HUES6 (cell line): Measurements from ENCODE around the gene MNS1.

Source experiments
- H3K27ac ChIP-seq: 2 replicates; pipeline ENCODE4 v1.7.0; 2013; ENCODE audit warnings: low read depth, mild to moderate bottlenecking, low read length, inconsistent platforms
- H3K27me3 ChIP-seq: 2 replicates; pipeline ENCODE4 v1.6.1; 2013; ENCODE audit warnings: low read length; ENCODE audit not compliant: control insufficient read depth, insufficient read depth
- H3K36me3 ChIP-seq: 2 replicates; pipeline ENCODE4 v1.6.1; 2013; ENCODE audit warnings: low read length; ENCODE audit not compliant: control insufficient read depth, insufficient read depth
- H3K4me1 ChIP-seq: 2 replicates; pipeline ENCODE4 v1.6.1; 2013; ENCODE audit warnings: low read length; ENCODE audit not compliant: control insufficient read depth, insufficient read depth
- H3K4me3 ChIP-seq: 2 replicates; pipeline ENCODE4 v1.5.1; 2013; ENCODE audit warnings: low read depth, low read length
- H3K9ac ChIP-seq: one replicate; pipeline ENCODE4 v1.6.1; 2013; ENCODE audit warnings: mild to moderate bottlenecking, low read length
- H3K9me3 ChIP-seq: 2 replicates; pipeline ENCODE4 v1.6.1; 2013; ENCODE audit warnings: low read depth, low read length; ENCODE audit not compliant: control insufficient read depth, insufficient read depth

Gene MNS1

GRCh38 chr15:56484287-56484686 is 19.4 kb upstream of the MNS1 start:
- no peak overlapping the region for H3K9ac ChIP-seq
- H3K9me3 ChIP-seq: peaks cover 14% of the 10 kb centered on the region
- H3K4me1 ChIP-seq: no peaks in the 10 kb centered on the region
- H3K27ac ChIP-seq: no peak overlapping the region
- H3K4me3 ChIP-seq: no peak overlapping the region
- H3K27me3 ChIP-seq: no peaks in the 10 kb centered on the region
- H3K36me3 ChIP-seq: no peaks in the 10 kb centered on the region

- no peaks in the 10 kb centered on the region for H3K36me3 ChIP-seq
- no peak overlapping the region for H3K4me3 ChIP-seq
- no peak overlapping the region for H3K9ac ChIP-seq
- no peak overlapping the region for H3K27ac ChIP-seq
- no peaks in the 10 kb centered on the region for H3K4me1 ChIP-seq
- peaks cover 4% of the 10 kb centered on the region; the same call in 1 of the 2 replicates for H3K27me3 ChIP-seq
- no peaks in the 10 kb centered on the region for H3K9me3 ChIP-seq
Observed at GRCh38 chr15:56475351-56475750, 10.4 kb upstream of the MNS1 start.

GRCh38 chr15:56473017-56473416 is 8.1 kb upstream of the MNS1 start:
- Histone ChIP-seq H3K4me3 (no peak overlapping the region), H3K27me3 (peaks cover 14% of the 10 kb centered on the region), H3K36me3 (no peaks in the 10 kb centered on the region), H3K9ac (no peak overlapping the region), H3K4me1 (no peaks in the 10 kb centered on the region), H3K27ac (no peak overlapping the region), H3K9me3 (no peaks in the 10 kb centered on the region)

- H3K27me3 ChIP-seq: peaks cover 14% of the 10 kb centered on the region
- no peak overlapping the region for H3K4me3 ChIP-seq
- H3K27ac ChIP-seq: no peak overlapping the region
- no peak overlapping the region for H3K9ac ChIP-seq
- no peaks in the 10 kb centered on the region for H3K36me3 ChIP-seq
- no peaks in the 10 kb centered on the region for H3K9me3 ChIP-seq
- H3K4me1 ChIP-seq: no peaks in the 10 kb centered on the region
Observed at GRCh38 chr15:56472278-56472677, 7.3 kb upstream of the MNS1 start.

- Histone ChIP-seq H3K9ac (no peak overlapping the region), H3K9me3 (no peaks in the 10 kb centered on the region), H3K27ac (no peak overlapping the region), H3K27me3 (peaks cover 14% of the 10 kb centered on the region), H3K36me3 (no peaks in the 10 kb centered on the region), H3K4me3 (no peak overlapping the region), H3K4me1 (no peaks in the 10 kb centered on the region)
Observed at GRCh38 chr15:56471440-56472069, 6.6 kb upstream of the MNS1 start.

GRCh38 chr15:56469483-56469882 is 4.5 kb upstream of the MNS1 start:
- Histone ChIP-seq H3K27me3 (peaks cover 14% of the 10 kb centered on the region), H3K27ac (no peak overlapping the region)

GRCh38 chr15:56468401-56468800 is 3.5 kb upstream of the MNS1 start:
- Histone ChIP-seq H3K9ac (no peak overlapping the region), H3K27ac (no peak overlapping the region), H3K27me3 (peaks cover 14% of the 10 kb centered on the region), H3K4me3 (no peak overlapping the region), H3K9me3 (no peaks in the 10 kb centered on the region), H3K4me1 (no peaks in the 10 kb centered on the region), H3K36me3 (no peaks in the 10 kb centered on the region)

More at GRCh38 chr15:56469483-56469882, 4.5 kb upstream of the MNS1 start:
- H3K4me1 ChIP-seq: no peaks in the 10 kb centered on the region
- no peak overlapping the region for H3K9ac ChIP-seq
- no peaks in the 10 kb centered on the region for H3K36me3 ChIP-seq
- no peak overlapping the region for H3K4me3 ChIP-seq
- no peaks in the 10 kb centered on the region for H3K9me3 ChIP-seq

- Histone ChIP-seq H3K9ac (no peak overlapping the region), H3K36me3 (no peaks in the 10 kb centered on the region), H3K9me3 (no peaks in the 10 kb centered on the region), H3K27ac (no peak overlapping the region), H3K4me1 (no peaks in the 10 kb centered on the region), H3K4me3 (no peak overlapping the region), H3K27me3 (peaks cover 14% of the 10 kb centered on the region)
Observed at GRCh38 chr15:56467616-56468015, 2.7 kb upstream of the MNS1 start.

- Histone ChIP-seq H3K36me3 (no peaks in the 10 kb centered on the region), H3K9me3 (no peaks in the 10 kb centered on the region), H3K4me3 (no peak overlapping the region), H3K4me1 (no peaks in the 10 kb centered on the region), H3K9ac (no peak overlapping the region), H3K27me3 (no peaks in the 10 kb centered on the region), H3K27ac (no peak overlapping the region)
Observed at GRCh38 chr15:56460947-56461346, 4.0 kb downstream of the MNS1 start.

- Histone ChIP-seq H3K36me3 (no peaks in the 10 kb centered on the region), H3K9me3 (no peaks in the 10 kb centered on the region), H3K27me3 (no peaks in the 10 kb centered on the region), H3K4me1 (no peaks in the 10 kb centered on the region), H3K9ac (no peak overlapping the region), H3K27ac (no peak overlapping the region), H3K4me3 (no peak overlapping the region)
Observed at GRCh38 chr15:56460071-56460470, 4.9 kb downstream of the MNS1 start.

- H3K27me3 ChIP-seq: no peaks in the 10 kb centered on the region
- no peak overlapping the region for H3K27ac ChIP-seq
- H3K4me3 ChIP-seq: no peak overlapping the region
- no peak overlapping the region for H3K9ac ChIP-seq
- H3K4me1 ChIP-seq: no peaks in the 10 kb centered on the region
- H3K9me3 ChIP-seq: no peaks in the 10 kb centered on the region
- no peaks in the 10 kb centered on the region for H3K36me3 ChIP-seq
Observed at GRCh38 chr15:56459096-56459495, 5.8 kb downstream of the MNS1 start.

GRCh38 chr15:56456229-56456628 is 8.7 kb downstream of the MNS1 start:
- no peaks in the 10 kb centered on the region for H3K27me3 ChIP-seq
- no peaks in the 10 kb centered on the region for H3K4me1 ChIP-seq
- H3K9me3 ChIP-seq: no peaks in the 10 kb centered on the region
- H3K4me3 ChIP-seq: no peak overlapping the region
- H3K36me3 ChIP-seq: no peaks in the 10 kb centered on the region
- no peak overlapping the region for H3K27ac ChIP-seq
- H3K9ac ChIP-seq: no peak overlapping the region
